IPS DF 4.7 (cell line): Measurements from ENCODE around the gene SPTB.

Experiments
- DNase-seq: peaks from one replicate; pipeline ENCODE4 v3.0.0-alpha.2; 2013; ENCODE audit warnings: low spot score; ENCODE audit errors: extremely low read depth

The SPTB gene

DNA sequence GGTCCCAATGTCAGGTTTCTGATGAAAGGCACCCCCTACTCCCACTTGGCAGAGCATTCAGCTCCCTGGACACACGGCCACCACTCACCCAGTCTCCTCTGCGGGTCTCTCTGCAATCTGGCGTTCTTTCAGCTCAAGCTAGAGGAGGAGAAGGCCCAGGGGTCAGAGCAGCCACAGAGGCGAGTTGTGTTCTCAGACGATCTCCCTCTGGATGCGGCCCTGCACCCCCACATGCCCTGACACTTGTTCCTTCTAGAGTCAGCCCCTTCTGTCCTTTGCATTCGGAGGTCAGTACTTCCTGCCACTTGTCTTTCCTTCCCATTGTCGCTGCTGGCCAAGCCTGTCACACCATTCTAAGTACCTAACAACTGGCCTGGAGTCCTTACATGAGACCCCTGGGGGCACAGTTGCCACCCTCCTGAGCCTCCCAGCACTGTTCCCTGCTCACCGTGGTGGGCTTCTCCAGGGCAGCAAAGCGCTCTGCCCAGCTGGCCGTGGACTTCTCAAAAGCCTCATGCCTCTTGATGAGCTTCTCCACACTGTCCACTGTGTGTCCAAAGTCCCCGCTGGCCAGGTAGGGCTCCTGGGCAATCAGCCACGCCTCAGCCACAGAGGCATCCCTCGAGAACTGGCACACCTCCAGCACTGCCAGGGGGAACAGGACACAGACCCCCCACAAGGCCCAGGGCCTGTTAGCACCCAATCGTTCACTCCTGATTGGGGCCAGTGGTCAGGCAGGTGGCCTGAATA is 112.3 kb downstream of the SPTB start:
- DNase-seq, result no peak

DNA sequence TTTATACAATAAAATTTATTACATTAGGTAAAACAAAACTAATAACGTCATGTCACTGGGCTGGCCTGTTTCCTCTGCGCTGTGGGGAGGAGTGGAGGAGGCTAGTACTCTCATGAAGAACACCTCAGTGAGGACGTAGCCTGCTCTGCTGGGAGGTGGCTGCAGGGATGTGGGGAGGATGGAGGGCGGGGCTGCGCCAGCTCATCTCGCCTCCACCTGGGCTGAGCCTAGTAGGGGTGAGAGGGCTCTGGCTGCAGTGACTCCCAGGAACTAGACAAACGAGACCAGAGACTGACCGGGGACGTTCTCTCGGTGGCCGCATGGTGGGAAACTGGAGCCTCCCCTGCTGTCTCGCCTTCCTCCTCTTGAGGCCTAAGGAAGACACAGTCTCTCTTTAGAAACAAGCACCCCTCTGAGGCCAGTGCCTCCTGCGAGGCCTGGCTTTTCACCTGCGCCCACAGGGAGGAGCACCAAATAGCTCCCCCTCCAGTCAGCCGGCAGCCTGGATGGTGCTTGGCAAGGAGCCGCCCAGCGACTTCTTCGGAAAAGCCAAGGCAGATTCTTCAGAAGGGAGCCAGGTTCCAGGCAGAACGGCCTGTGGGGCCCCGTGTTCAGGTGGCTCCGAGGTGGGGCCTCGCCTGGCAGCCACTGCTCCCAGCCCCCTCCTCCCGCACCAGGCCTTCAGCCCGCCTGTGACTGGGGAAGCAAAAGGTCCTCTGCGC is 113.1 kb downstream of the SPTB start:
- DNase-seq, result no peak

GRCh38 chr14:64765740-64766302 is 113.9 kb downstream of the SPTB start:
- no peak for DNase-seq

DNA sequence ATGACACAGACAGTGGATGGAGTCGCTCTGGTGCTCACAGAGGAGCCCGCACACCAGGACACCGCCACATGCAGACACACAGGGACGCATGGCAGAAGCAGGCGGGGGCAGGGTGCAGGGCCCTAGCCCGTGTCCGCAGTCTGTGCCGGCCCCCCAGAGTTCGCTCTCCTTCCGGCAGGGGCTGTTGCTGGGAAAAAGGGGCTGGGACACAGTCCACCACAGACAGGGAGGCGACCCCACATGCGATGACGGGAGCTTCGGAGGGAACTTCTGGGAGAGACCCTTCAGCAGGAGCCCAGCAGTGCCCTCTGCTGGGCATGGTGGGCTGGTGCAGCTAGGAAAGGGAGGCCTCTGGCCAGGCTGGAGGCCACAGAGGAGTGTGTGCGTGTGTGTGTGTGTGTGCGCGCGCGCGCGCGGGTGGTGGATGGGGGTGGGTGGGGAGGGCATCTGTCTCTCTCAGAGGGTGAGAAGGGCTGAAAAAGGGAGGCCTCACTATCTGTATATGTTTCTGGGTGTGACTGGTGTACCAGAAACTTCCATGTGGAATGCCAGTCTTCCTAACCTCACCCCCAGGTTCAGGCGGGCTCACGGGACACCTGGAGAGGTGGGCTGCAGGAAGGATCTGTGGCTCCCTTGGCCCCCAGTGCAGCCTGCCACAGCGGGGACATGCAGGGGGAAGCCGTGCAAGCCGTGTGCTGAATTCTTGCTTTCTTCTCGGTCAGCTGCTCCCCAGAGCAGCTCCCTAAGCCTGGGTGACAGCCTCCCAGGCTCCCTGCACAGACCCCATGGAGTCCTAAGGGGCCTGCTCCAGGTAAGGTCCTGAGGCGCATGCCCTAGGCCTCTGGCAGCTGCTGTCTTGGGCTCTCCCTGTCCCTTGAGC is 114.8 kb downstream of the SPTB start:
- DNase-seq, result no peak

GRCh38 chr14:64763801-64764621 is 115.7 kb downstream of the SPTB start:
- no peak for DNase-seq

DNA sequence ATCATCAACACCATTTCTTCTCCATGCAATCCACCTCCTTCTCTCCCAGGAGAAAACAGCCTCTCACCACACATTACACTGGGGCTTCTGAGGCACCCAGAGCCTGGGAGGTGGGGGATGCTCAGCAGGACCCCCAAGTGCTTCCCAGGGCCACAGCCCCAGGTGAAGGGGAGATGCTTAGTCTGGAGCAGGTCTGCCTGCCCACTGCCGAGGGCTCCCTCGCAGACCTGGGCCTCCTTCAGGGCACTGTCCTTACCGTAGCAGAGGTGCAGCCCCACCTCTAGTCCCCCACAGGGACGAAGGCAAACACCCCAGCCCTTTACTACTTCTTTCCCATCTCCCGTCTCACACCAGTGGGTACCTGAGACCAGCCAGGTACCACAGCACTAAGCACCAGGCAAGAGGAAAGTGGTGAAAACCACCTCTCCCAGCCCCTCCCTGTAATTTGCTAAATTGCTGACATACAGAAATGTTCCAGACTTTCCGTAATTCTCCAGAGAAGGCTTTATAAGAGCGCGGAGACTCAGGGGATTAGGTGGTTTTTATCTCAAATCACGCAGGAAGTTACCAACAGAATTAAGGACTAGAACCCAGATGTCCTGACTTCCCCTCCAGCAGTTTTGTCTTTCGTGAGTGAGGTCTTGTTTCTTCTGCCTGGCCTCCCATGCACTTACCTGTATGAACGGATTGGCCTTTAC is 116.5 kb downstream of the SPTB start:
- DNase-seq, result no peak

- no peak for DNase-seq
These were observed 117.4 kb downstream of the SPTB start for GRCh38 chr14:64762044-64763034.

DNA sequence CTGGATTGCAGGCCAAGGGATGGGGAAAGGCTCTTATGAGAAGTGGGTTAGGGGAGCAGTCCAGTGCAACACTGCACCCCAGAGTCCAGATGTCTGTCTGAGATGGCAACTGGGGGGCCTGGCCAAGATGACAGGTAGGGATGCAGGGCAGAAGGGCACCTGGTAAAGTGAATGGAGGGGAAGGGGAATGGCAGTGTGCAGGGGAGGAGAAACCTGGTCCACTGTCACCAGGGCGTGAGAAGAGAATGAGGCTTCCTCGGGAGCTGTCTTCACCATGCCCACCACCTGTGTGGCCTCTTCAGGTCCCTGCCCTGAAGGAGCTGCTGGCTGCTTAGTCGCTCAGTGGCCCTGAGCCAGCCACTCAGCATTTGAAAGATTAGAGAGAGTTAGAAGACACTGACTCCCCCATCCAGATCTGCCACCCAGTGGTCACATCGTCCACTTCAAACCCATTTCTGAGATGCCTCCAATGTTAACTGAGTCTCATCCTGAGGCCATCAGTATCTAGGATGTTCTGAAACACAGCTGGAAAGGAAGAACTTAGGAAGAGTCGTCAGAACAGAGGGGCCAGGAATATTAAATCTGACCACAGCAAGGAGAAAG is 118.2 kb downstream of the SPTB start:
- no peak for DNase-seq

GRCh38 chr14:64760916-64761315 is 118.8 kb downstream of the SPTB start:
- DNase-seq, result no peak

DNA sequence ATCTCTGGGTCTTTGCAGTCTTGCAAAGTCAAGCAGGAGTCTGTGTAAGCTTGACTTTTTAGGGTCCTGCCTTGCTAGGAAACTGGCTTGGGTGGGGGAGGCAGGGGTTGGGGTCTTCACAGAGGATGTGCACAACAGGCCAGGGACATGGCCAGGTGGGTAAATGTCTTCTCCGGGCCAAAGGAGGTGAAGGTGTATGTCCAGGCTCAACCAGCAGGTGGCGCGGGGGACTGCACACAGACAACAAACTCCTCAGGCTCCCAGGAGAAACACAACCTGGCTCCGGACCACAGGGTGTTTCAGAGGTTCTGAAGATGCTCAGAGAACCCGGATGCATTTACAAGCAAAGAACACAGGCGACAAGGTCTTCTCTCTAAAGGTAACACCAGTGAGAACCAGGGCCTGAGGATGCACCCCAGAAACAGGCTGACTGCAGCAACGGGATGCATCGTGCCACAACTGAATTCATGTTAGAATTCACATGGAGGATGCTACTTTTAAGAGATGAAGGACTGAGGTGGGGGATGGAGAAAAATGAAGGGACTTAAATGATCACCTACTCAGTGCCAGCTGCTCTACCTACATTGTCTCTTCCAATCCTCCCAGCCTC is 119.5 kb downstream of the SPTB start:
- no peak for DNase-seq

DNA sequence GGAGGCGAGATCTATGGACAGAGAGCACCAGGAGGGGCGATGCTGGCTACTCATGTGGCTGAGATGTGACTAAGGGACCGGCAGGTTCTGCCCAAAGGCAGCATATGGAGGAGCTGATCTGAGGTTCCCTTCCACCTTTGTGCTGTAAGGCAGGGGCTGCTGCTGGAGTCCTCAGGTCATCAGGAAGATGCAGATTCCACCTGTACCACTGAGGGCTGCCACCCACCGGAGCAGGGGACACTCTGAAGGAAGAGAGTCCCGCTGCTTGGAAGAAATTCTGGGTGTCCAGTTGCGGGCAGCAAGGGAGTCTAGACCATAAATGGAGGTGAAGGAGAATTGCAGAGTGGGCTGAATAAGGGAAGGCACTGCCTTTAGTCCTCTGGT is 120.2 kb downstream of the SPTB start:
- DNase-seq, result no peak

GRCh38 chr14:64758691-64759554 is 120.8 kb downstream of the SPTB start:
- DNase-seq, result no peak

- no peak for DNase-seq
These were observed 121.6 kb downstream of the SPTB start for GRCh38 chr14:64758025-64758521.

DNA sequence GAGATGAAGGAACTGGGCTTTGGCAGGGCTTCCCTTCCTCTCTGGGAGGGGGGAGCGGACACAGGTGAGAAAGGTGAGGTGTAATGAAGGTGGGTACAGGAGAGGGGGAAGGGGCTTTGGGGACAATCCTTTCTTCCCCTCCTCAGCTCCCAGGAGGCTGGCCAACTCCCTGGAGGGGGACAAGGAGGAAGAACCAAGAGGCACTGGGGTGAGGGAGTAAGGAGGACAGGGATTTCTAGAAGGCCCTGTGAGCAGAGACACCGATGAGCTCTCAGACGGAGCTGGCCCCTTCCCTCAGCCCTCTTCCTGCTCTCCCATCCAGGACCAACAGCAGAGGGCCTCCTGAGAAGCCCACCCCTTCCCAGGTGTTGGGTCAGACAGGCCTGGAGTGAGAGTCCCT is 122.1 kb downstream of the SPTB start:
- DNase-seq, result no peak

DNA sequence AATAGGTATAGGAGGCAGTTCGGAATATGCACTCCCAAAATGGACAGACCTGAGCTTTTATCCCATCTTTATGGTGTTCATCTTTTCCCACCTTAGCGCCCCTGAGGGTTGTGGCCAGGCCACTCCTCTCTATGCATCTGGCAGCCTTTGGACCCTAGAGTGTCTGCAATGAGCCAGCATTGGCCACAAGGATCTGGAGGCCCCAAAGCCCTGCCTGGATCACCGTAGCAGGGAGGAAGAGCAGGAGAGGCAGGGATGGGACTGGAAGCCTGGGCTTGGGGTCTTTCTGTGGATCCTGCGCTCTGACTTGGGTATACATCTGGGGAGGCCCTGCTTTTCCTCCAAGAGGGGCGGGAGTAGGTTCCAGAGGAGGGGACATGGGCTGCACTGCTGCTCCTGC is 123.0 kb downstream of the SPTB start:
- no peak for DNase-seq

- DNase-seq, result no peak
These were observed 123.9 kb downstream of the SPTB start for GRCh38 chr14:64755781-64756221.

- no peak for DNase-seq
These were observed 125.0 kb downstream of the SPTB start for GRCh38 chr14:64754685-64755084.
